Stimulated activated CD4-positive, alpha-beta T cell treated with anti-CD3 and anti-CD28 coated beads, Interleukin-1b, Interleukin-23, amount 100 ng/mL, for 24 hours (primary cell): ENCODE measurements around the gene THRAP3.

Experiments used
- DNase-seq, 4 experiments: peaks; one replicate each; pipeline ENCODE4 v3.0.0-alpha.2; 2020; ENCODE audit warnings: low read depth in 4 of 4, low spot score in 1 of 4

THRAP3 gene

DNA sequence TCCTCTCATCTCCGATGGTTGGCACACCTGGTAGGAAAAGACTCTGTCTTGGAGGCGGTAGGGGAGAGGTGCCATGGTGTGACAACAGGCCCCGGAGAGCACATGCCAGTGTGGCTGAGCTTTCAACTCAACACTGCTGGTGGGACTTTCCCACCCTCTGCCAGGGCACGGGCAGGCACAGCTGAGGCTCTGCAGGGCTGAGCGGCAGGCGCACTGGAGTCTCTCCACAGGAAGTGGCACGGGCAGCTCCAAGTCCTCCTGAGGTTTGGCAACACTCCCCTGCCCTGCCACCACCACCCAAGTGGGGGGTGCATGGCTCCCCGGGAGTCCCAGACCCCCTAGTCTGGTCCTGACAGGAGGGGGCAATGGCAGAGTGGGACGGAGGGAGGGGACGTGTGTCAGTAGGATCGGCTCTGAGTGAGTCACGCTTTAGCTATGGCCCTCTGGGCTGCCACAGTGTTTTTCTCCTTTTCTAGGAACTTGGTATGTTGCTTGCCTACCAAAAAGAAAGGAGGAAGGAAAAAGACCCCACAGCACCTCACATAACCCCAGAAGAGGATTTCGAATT, 126.5 kb downstream of the THRAP3 start:
- peak in 1 of 4 experiments; percentile 32 for DNase-seq

DNA sequence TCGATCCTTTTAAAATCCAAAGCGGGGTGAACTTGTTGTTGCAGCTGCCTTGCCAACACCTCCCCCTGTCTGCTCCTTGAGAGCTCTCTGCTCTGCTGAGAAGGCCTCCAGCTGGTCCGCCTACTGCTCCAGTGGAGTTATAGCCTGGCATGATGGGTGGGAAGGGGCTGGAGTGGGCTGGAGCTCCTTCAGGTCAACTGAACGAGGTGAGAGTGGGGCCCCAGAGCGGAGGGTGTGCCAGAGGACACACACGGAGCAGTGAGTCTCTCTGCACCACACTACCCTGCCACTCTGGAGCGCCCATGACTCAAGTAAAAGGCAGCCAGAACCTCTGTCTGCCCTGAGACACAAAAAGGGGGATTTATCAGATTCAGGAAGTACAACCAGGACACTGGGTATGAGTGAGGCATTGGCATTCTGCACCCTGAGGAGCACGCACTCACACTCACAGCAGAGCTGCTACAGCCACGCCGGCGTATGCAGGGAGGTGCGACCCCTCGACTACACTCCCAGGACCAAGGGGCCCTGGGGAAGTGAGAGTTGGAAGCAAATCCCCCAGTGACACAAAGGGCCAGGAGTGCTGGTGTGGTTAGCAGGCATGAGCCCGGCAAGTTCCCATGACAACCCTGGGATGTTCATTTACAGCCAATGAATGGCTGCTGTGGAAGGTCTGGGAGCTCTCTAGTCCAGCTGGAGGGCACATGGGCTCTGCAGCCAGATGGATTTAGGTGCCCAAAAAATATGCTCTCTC, 127.2 kb downstream of the THRAP3 start:
- DNase-seq, result no peak

DNA sequence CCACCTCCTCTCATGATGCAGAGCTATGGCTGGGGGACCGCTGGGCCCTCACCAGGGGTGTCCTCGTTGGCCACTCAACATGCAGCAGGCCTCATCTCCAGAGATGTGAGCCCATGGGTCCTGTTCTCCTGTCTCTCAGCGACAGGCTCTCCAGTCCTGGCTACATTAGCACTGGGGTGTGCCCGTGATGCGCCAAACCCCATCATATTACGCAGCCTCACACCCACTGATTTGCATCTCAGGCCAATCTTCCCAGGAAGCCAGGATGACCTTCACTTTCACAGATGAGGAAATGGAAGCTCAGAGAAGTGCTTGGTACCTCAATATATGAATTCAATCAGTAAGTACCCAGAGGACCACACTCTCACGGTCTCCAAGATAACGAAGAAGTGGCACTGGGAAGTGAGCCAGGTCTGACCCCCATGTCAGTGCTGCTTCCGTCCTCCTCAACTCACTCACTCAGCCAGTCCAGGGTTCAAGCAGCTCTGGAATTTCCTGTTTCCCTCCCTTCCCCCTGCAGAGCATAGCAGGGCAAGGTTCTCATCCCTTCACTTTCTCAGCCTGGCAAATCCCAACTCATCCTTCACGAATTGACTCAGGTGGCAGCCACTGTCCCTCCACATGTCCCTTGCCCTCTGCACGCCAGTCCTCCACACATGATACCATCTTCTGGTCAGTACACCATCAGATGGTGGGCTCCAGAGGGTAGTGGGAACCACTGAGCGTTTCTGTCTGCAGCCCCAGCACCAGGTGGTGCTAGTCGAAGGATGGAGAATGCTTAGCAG, 128.1 kb downstream of the THRAP3 start:
- no peak for DNase-seq

DNA sequence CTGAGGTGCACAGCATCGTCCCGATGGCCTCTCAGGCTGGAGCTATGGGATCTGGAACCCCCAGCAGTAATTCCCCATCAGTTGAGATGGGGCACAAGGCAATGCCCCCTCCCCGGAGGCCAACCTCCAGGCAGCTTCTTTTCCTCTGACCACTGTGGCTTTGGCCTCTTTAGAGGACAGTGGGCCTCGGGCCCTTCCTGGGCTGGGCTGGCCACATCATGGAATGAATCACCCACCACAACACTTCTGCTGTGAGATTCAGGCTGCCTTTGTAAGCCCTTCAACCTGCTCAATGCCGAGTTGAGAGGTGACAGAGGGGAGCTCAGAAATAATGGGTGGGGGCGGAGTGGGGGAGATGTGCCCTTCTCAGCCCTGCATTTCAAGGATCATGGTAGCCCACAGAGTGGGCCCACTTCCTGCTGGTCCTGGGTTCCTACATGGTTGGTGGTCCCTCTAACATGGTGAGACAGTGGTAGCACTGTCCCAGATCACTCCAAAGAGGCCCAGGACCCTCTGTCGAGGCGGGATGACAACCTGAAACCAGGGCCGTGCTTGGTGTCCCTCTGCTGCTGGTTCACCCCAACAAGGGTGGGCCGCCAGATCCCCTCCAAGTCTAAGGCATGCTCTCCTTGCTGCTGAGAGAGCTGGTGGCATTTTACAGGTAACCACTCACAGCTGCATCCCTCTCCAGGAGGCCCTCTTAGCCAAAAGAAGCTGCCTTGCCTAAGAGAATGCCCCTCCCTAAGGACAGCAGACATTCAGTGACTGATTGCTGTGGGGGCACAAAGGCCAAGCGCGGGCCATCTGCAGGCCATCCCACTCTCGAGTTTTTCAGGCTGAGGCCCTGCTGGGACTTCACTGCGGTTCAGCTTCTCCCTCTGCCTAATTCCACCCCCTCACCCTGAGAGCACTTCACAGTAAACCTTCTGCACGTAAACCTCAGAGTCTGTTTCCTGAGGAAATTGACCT, 129.0 kb downstream of the THRAP3 start:
- no peak for DNase-seq

DNA sequence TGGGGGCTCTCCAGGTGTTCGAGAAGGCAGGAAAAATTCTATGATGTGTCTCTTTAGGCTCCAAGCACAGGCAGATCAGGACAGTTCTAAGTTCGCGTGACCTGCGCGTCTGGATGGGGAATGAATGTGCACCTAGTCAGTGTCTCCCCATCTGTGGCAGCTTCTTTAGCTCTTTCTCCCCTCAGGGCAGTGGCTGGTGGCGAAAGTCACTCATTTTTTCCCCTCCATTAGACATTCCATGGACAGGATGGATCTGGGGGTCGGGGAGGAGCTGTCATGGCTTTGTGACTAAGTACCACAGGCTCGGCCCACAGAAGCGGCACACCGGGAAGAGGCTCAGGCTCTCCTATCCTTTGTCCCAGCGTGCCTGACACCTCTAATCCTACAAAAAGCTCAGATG, 130.2 kb downstream of the THRAP3 start:
- DNase-seq, result no peak
